ENCODE data around the gene PPP1R14D.

DNA sequence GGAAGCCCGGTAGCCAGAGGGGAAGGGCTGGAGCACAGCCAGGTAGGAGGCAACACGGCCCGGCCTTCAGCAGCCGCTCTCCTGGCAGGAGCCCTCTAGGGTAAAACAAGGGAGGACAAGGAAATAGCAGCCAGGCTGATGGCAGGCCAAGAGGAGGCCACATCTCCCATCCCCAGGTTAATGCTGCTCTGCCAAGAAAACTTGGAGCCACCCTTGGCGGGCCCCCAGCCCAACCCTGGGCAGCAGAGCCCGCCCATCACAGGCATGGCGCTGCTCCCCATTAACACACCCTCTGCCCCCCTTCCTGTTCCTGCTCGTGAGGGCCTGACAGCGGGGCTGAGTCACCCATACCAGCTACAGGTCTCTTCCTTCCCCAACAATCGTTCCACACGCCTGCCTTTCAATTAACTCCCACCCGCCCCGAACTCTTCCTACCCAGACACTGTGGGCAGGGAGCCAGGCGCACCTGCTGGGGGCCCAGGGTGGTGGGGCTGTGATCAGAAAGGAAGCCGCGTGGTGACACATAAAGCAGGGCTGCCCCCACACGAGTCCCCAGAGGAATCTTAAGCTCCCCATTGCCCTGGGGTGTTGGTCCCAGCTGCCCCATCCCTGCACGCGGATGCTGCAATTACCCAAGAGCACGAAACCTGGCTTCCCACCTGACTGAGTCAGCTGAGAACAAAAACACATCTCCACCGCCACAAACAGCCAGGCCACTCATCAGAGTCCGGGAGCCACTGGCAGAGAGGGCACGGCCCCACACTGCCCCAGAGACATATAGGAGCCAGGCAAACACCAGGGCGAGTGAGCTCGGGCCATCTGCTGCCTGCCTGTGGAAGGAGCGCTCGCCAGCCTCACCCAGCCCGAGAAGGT, 59.0 kb downstream of the PPP1R14D start, which contains the start of gene C15orf62:
- TF ChIP-seq EZH2phosphoT487 (IDR thresholded peaks at IDR 0.05; ENCODE audit: borderline replicate concordance, low read depth, low read length): no peak
- TF ChIP-seq, protein P1, sequence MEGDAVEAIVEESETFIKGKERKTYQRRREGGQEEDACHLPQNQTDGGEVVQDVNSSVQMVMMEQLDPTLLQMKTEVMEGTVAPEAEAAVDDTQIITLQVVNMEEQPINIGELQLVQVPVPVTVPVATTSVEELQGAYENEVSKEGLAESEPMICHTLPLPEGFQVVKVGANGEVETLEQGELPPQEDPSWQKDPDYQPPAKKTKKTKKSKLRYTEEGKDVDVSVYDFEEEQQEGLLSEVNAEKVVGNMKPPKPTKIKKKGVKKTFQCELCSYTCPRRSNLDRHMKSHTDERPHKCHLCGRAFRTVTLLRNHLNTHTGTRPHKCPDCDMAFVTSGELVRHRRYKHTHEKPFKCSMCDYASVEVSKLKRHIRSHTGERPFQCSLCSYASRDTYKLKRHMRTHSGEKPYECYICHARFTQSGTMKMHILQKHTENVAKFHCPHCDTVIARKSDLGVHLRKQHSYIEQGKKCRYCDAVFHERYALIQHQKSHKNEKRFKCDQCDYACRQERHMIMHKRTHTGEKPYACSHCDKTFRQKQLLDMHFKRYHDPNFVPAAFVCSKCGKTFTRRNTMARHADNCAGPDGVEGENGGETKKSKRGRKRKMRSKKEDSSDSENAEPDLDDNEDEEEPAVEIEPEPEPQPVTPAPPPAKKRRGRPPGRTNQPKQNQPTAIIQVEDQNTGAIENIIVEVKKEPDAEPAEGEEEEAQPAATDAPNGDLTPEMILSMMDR (conservative IDR thresholded peaks at IDR 0.05; ENCODE audit: low read length): no peak

All from OCI-LY7 (cell line).